NCI-H82 (cell line): ENCODE measurements around the gene NPAS3.
A peak's percentile ranks its signal among the peaks of the same experiment; 100 is the strongest.

Experiments
- DNase-seq: peaks from one replicate; lab custom pipeline; 2025; lab: John Stamatoyannopoulos, UW

The NPAS3 gene

DNA sequence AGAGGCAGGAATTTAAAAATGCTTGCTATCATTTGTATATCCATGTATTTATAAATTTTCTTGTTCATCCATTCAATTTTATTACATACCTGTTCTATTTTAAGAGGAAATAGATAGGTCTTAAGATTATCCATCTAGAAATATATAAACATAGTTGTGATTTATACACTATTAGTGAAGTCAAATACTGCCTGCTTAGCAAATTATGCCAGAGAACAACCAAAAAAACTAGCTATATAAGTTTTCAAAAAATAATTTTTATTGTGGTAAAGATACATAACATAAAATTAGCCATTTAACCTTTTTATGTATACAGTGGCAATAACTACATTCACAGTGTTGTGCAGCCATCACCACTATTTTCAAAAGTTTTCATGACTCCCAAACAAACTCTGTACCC, 237.3 kb downstream of the NPAS3 start:
- DNase-seq: no peak

GRCh38 chr14:33184587-33184986, 245.9 kb downstream of the NPAS3 start:
- DNase-seq: peak; percentile 34

GRCh38 chr14:33186656-33187055, 248.0 kb downstream of the NPAS3 start:
- no peak for DNase-seq

DNA sequence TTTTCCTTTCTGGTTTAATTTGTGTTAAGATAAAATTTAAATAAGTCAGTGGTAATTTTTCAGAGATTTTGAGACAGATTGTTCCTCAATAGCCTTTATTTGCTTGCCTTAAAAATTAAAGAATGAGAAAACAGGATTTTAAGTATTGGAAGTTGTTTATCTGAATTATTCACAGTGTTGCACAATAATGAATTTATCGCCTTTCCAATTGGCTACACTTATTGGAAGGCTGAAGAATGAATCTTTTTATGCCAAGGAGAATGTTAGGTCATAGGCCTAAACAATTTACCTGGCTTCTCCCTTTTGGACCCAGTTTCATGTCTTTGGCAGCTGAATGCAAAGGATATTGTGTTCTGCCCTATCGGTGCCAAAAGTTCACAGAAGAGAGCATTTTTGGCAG, 250.2 kb downstream of the NPAS3 start:
- DNase-seq: no peak

DNA sequence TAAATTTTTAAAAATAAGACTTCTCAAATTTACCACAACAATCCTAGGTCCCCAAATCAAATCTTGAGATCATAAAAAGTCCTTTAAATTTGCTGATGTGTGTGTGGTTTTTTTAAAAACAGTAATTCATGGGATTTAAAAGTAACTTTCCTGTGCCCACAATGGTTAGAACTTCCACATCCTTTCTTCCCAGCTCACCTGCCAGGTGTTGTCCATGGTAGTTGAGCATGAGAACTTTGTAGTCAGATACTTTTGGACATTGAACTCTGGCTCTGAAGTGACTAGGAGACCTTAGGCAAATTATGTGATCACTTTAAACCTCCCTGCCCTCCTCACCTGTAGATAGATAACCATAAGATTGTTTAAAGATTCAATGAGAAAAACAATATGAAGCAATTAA, 253.2 kb downstream of the NPAS3 start:
- DNase-seq: no peak

DNA sequence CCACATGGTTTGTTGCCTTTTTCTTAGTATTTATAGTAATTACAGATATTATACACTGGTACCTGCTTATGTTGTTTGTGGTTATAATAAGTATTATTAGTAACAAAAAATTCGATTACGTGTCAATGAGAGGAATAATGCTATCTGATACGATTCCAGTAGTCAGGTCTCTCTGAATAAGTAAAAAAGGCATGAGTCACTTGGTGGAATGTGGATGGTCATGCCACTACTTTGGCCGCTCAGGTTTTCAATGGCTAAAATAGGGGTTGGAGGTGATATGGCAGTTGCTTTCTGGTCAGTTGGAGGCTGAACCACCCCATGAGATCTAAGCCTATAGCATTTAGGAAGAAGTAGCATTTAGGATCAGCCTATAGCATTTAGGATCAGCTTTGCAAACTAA, 255.9 kb downstream of the NPAS3 start:
- DNase-seq: no peak

- DNase-seq: no peak
Observed at GRCh38 chr14:33198684-33199083, 260.0 kb downstream of the NPAS3 start.

- DNase-seq: no peak
Observed at GRCh38 chr14:33201116-33201515, 262.4 kb downstream of the NPAS3 start.

GRCh38 chr14:33206981-33207380, 268.3 kb downstream of the NPAS3 start:
- DNase-seq: no peak

GRCh38 chr14:33207467-33208017, 268.9 kb downstream of the NPAS3 start:
- no peak for DNase-seq

- DNase-seq: no peak
Observed at GRCh38 chr14:33210311-33210710, 271.6 kb downstream of the NPAS3 start.

DNA sequence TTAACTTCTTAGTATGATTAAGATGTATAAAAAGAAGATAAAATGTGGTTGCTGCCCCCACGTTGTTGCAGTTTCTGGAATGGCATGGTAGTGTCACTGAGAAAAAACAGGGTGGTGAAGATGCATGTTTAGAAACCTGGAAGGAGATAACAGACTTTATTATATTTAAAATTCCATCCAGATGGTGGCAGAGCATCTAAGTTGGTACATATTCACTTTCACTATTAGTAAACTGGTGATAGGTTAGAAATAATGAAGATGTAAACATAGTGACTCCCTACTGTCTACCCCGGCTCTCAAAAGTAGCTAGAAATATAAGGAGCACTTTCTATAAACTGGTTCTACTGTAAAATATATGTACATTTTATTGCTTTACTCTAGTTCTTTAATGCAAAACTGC, 279.3 kb downstream of the NPAS3 start:
- DNase-seq: no peak

DNA sequence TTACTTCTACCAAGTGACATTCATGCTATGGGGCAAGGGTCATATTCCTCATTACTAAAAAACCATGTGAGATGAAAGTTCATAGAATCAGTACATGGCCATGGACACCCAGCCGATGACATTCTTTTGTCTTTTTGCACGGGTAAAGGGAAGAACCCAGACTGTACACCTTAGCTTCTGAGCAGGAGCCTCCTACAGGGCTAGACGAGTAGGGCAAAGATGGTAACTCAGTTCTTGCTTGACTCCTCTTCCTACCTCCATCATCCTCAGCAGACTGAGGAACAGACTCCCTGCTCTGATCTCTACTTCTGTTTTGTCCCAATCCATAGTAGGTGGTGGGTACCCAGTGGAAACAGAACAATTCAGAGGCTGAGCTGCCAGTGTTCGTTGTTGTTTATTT, 281.3 kb downstream of the NPAS3 start:
- DNase-seq: no peak

GRCh38 chr14:33229269-33229929, 290.7 kb downstream of the NPAS3 start:
- DNase-seq: no peak

GRCh38 chr14:33230021-33230420, 291.3 kb downstream of the NPAS3 start:
- no peak for DNase-seq

- DNase-seq: no peak
Observed at GRCh38 chr14:33232031-33232430, 293.4 kb downstream of the NPAS3 start.

- no peak for DNase-seq
Observed at GRCh38 chr14:33237115-33237740, 298.5 kb downstream of the NPAS3 start.

- no peak for DNase-seq
Observed at GRCh38 chr14:33239465-33239864, 300.8 kb downstream of the NPAS3 start.

- no peak for DNase-seq
Observed at GRCh38 chr14:33240466-33240865, 301.8 kb downstream of the NPAS3 start.

- peak; percentile 67 for DNase-seq
Observed at GRCh38 chr14:33241331-33241730, 302.7 kb downstream of the NPAS3 start.

GRCh38 chr14:33249233-33249820, 310.6 kb downstream of the NPAS3 start:
- DNase-seq: peak; percentile 3

DNA sequence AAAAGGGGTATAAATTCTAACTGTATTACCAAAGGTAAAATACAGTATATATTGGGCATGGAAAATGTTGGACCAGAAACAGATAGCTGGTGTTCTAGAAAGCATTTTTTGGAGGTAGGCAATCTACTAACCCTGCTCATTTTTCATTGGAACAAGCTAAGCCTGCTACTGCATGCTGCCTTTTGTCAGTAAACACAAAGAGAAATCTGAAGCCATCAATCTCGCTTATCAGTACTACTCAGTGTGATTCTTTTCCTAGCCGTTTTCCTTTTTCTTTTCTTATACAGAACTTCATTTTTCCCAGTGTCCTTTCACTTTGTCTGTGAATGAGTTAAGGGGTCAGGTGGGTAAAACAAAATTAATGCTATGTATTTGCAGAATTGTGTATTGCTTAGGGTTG, 312.3 kb downstream of the NPAS3 start:
- no peak for DNase-seq

- no peak for DNase-seq
Observed at GRCh38 chr14:33254342-33254741, 315.7 kb downstream of the NPAS3 start.
